ENCODE data around the gene PCIF1.

GRCh38 chr20:45949542-45950329 is 15.3 kb downstream of the PCIF1 start:
- TF ChIP-seq CTCF (IDR thresholded peaks at IDR 0.05) (no peak), POLR2A (IDR thresholded peaks at IDR 0.05) (no peak)
